Fibroblast of mammary gland (primary cell): Measurements from ENCODE around the gene ADSL.

Source experiments
- DNase-seq: peaks from one replicate; pipeline ENCODE4 v3.0.0-alpha.2; 2010; ENCODE audit warnings: low read depth
- H3K4me3 ChIP-seq: 2 replicates; pipeline ENCODE4 v1.5.1; 2011; ENCODE audit warnings: low read depth, mild to moderate bottlenecking, low read length, moderate library complexity; ENCODE audit not compliant: control insufficient read depth
- CTCF ChIP-seq: conservative IDR thresholded peaks from 2 replicates; pipeline ENCODE4 v1.5.1; 2011; ENCODE audit warnings: low read depth, low read length, inconsistent platforms; ENCODE audit not compliant: control insufficient read depth, insufficient read depth

ADSL gene

GRCh38 chr22:40400159-40400558 lies 53.9 kb downstream of the ADSL start:
- TF ChIP-seq CTCF: no peak
- DNase-seq: no peak
- no peak overlapping the region for H3K4me3 ChIP-seq

- DNase-seq: no peak
- no peak for TF ChIP-seq CTCF
- H3K4me3 ChIP-seq: no peak overlapping the region
Observed at GRCh38 chr22:40401532-40401931, 55.2 kb downstream of the ADSL start.

GRCh38 chr22:40401981-40402406 lies 55.7 kb downstream of the ADSL start:
- TF ChIP-seq CTCF: no peak
- DNase-seq: no peak
- no peak overlapping the region for H3K4me3 ChIP-seq

GRCh38 chr22:40403141-40403540 lies 56.8 kb downstream of the ADSL start:
- no peak for TF ChIP-seq CTCF
- H3K4me3 ChIP-seq: no peak overlapping the region
- DNase-seq: no peak

- TF ChIP-seq CTCF: no peak
Observed at GRCh38 chr22:40403651-40404050, 57.4 kb downstream of the ADSL start.

GRCh38 chr22:40404251-40405177 lies 58.2 kb downstream of the ADSL start:
- no peak overlapping the region for H3K4me3 ChIP-seq
- no peak for TF ChIP-seq CTCF
- no peak for DNase-seq

More at GRCh38 chr22:40403651-40404050, 57.4 kb downstream of the ADSL start:
- no peak for DNase-seq
- H3K4me3 ChIP-seq: no peak overlapping the region
